GM12892 (cell line): ENCODE results near the gene SBK2.

ENCODE experiments used
- POLR2A ChIP-seq: IDR thresholded peaks from 2 replicates; pipeline ENCODE4 v1.6.1; 2011; ENCODE audit warnings: low read depth, low read length, control low read depth
- POLR2AphosphoS5 ChIP-seq: IDR thresholded peaks from 2 replicates; pipeline ENCODE4 v1.6.1; 2011; ENCODE audit warnings: low read depth, low read length, control low read depth
- TAF1 ChIP-seq: IDR thresholded peaks from 2 replicates; pipeline ENCODE4 v1.6.1; 2011; ENCODE audit warnings: low read depth, mild to moderate bottlenecking, control low read depth, low read length, borderline replicate concordance

DNA sequence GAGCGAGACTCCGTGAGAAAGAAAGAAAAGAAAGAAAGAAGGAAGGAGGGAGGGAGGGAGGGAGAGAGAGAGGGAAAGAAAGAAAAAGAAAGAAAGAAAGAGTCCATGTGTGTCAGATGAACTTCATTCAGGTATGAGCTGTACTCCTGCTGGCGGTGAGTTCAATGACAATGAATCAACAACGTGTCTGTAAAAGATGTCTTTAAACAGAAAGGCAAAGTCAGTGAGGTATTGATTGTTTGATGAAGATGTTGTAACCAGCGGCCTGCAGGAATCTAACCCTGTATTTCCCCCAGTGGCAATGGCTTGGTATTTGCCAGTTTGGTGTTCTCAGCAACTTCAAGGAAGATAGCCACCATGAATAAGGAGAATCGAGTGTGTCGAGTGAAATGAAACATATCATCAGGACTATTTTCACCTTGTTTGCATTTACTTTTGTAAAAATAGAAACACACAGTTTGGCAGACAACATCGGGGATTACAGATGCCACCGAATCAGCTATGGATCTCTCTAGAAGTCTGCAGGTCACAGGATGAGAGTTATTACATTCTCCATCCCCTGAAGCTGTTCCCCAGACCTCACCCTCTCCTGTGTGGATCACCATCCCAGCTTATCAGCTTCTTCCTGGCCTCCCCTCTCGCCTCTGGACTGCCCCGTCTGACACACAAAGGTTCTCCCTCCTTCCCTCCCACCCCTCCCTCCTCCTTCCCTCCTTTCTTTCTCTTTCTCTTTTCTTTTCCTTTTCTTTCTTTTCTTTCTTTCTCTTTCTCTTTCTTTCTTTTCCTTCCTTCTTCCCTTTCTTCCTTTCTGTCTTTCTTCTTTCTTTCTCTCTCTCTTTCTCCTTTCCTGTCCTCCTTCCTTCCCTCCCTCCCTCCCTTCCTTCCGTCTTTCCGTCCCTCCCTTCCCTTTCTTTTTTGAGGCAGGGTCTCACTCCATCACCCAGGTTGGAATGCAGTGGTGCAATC is 16.6 kb upstream of the SBK2 start:
- TF ChIP-seq POLR2A (no peak), POLR2AphosphoS5 (no peak), TAF1 (no peak)
